ENCODE measurements around the gene LTV1.

GRCh38 chr6:143836150-143836549 is 7.0 kb upstream of the LTV1 start:
- TF ChIP-seq, protein P1, sequence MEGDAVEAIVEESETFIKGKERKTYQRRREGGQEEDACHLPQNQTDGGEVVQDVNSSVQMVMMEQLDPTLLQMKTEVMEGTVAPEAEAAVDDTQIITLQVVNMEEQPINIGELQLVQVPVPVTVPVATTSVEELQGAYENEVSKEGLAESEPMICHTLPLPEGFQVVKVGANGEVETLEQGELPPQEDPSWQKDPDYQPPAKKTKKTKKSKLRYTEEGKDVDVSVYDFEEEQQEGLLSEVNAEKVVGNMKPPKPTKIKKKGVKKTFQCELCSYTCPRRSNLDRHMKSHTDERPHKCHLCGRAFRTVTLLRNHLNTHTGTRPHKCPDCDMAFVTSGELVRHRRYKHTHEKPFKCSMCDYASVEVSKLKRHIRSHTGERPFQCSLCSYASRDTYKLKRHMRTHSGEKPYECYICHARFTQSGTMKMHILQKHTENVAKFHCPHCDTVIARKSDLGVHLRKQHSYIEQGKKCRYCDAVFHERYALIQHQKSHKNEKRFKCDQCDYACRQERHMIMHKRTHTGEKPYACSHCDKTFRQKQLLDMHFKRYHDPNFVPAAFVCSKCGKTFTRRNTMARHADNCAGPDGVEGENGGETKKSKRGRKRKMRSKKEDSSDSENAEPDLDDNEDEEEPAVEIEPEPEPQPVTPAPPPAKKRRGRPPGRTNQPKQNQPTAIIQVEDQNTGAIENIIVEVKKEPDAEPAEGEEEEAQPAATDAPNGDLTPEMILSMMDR (IDR thresholded peaks at IDR 0.05), result no peak
- TF ChIP-seq POLR2AphosphoS5 (IDR thresholded peaks at IDR 0.05; ENCODE audit: low read depth, low read length) (no peak), TCF7L2 (IDR thresholded peaks at IDR 0.05; ENCODE audit: low read depth, low read length) (no peak), SIN3A (IDR thresholded peaks at IDR 0.05; ENCODE audit: borderline replicate concordance, insufficient read depth, low read depth, low read length) (no peak)
- TF ChIP-seq, protein P2, sequence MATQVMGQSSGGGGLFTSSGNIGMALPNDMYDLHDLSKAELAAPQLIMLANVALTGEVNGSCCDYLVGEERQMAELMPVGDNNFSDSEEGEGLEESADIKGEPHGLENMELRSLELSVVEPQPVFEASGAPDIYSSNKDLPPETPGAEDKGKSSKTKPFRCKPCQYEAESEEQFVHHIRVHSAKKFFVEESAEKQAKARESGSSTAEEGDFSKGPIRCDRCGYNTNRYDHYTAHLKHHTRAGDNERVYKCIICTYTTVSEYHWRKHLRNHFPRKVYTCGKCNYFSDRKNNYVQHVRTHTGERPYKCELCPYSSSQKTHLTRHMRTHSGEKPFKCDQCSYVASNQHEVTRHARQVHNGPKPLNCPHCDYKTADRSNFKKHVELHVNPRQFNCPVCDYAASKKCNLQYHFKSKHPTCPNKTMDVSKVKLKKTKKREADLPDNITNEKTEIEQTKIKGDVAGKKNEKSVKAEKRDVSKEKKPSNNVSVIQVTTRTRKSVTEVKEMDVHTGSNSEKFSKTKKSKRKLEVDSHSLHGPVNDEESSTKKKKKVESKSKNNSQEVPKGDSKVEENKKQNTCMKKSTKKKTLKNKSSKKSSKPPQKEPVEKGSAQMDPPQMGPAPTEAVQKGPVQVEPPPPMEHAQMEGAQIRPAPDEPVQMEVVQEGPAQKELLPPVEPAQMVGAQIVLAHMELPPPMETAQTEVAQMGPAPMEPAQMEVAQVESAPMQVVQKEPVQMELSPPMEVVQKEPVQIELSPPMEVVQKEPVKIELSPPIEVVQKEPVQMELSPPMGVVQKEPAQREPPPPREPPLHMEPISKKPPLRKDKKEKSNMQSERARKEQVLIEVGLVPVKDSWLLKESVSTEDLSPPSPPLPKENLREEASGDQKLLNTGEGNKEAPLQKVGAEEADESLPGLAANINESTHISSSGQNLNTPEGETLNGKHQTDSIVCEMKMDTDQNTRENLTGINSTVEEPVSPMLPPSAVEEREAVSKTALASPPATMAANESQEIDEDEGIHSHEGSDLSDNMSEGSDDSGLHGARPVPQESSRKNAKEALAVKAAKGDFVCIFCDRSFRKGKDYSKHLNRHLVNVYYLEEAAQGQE (IDR thresholded peaks at IDR 0.05; ENCODE audit: insufficient read depth in 1 of 2, low read depth in 2 of 2, low read length in 1 of 2), result no peak
